ENCODE data around the gene FRMD5.

The FRMD5 gene

DNA sequence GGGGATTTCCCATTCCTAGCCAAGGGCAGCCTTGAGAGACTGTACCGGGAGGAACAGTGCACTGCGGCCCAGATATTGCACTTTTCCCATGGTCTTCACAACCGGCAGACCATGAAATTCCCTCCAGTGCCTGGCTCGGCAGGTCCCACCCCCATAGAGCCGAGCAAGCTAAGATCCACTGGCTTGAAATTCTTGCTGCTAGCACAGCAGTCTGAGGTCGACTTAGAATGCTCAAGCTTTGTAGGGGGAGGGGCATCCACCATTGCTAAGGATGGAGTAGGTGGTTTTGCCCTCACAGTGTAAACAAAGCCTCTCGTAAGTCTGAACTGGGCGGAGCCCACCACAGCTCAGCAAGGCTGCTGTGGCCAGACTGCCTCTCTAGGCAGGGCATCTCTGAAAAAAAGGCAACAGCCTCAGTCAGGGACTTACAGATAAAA lies 156.3 kb downstream of the FRMD5 start:
- Histone ChIP-seq H3K9me3 (ENCODE audit: control insufficient read depth, insufficient read depth, low read length) (no peaks in the 10 kb centered on the region), H3K9me2 (replicated peaks; ENCODE audit: control insufficient read depth, low read length) (no peaks in the 10 kb centered on the region), H3K27ac (ENCODE audit: low read depth, low read length) (no peak overlapping the region), H3K79me2 (ENCODE audit: control insufficient read depth, low read length) (no peaks in the 10 kb centered on the region), H3K27me3 (ENCODE audit: control insufficient read depth, low read length) (peaks cover 12% of the 10 kb centered on the region; the same call in 1 of the 2 replicates), H4K20me1 (ENCODE audit: control insufficient read depth, insufficient read depth, low read depth, low read length) (no peaks in the 10 kb centered on the region), H3K4me1 (ENCODE audit: control insufficient read depth, low read length) (no peaks in the 10 kb centered on the region), H3F3A (ENCODE audit: control insufficient read depth, insufficient read depth) (no peaks in the 10 kb centered on the region), H3K4me2 (ENCODE audit: low read length) (no peak overlapping the region), H3K4me3 (ENCODE audit: low read length) (no peak overlapping the region), H3K36me3 (ENCODE audit: control insufficient read depth, low read length) (no peaks in the 10 kb centered on the region)
- TF ChIP-seq, protein P1, sequence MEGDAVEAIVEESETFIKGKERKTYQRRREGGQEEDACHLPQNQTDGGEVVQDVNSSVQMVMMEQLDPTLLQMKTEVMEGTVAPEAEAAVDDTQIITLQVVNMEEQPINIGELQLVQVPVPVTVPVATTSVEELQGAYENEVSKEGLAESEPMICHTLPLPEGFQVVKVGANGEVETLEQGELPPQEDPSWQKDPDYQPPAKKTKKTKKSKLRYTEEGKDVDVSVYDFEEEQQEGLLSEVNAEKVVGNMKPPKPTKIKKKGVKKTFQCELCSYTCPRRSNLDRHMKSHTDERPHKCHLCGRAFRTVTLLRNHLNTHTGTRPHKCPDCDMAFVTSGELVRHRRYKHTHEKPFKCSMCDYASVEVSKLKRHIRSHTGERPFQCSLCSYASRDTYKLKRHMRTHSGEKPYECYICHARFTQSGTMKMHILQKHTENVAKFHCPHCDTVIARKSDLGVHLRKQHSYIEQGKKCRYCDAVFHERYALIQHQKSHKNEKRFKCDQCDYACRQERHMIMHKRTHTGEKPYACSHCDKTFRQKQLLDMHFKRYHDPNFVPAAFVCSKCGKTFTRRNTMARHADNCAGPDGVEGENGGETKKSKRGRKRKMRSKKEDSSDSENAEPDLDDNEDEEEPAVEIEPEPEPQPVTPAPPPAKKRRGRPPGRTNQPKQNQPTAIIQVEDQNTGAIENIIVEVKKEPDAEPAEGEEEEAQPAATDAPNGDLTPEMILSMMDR (IDR thresholded peaks at IDR 0.05; ENCODE audit: low read depth, low read length, poor library complexity, severe bottlenecking) = no peak
- TF ChIP-seq EZH2phosphoT487 (IDR thresholded peaks at IDR 0.05; ENCODE audit: borderline replicate concordance, low read length) = no peak

DNA sequence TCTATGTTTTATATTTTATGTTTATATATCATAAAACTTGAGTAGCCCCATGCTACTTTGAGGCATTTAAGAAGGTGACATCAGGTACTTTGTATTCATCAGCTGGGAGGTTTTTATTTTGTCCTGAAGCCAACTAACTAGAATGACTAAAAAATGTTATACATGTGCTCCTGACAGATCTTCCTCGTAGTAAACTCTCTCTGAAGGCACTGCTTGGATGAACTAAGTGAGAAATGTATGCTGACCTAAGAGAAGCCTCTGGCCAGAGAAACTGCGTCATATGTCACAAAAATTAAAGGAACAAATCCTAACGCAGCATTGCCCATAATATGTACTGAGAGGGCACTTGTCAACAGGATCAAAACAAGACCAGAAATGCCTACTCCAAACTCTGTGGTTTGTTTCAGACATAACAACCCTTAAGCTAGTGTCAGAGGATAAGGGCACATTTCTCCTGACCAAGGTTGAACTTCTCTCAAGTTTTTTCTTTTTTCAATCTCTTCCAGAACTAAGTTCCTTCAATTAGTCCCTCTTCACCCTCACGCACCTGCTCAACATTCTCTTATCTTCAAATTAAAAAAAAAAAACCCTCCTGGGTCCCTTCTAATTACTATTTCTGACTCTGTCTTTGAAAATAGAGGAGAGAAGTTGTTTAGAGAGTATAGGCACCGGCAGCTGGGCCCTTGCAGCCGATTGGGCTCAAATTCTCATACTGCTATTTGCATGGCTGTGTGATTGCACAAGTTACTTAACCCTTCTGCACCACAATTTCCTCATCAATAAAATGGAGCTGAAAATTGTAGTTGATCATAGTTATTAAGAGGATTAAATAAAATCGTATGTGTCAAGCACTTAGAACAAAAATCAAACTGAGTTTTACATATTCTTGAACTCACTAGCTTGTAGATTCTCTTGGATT lies 159.0 kb downstream of the FRMD5 start:
- no peak overlapping the region for H3K27ac ChIP-seq (ENCODE audit: low read depth, low read length)
- no peaks in the 10 kb centered on the region for H3K36me3 ChIP-seq (ENCODE audit: control insufficient read depth, low read length)
- no peaks in the 10 kb centered on the region for H3F3A ChIP-seq (ENCODE audit: control insufficient read depth, insufficient read depth)
- H3K79me2 ChIP-seq (ENCODE audit: control insufficient read depth, low read length) = no peaks in the 10 kb centered on the region
- H3K9me2 ChIP-seq (replicated peaks; ENCODE audit: control insufficient read depth, low read length) = no peaks in the 10 kb centered on the region
- no peaks in the 10 kb centered on the region for H4K20me1 ChIP-seq (ENCODE audit: control insufficient read depth, insufficient read depth, low read depth, low read length)
- no peak overlapping the region for H3K4me3 ChIP-seq (ENCODE audit: low read length)
- H3K4me2 ChIP-seq (ENCODE audit: low read length) = no peak overlapping the region
- peaks cover 12% of the 10 kb centered on the region; the same call in 1 of the 2 replicates for H3K27me3 ChIP-seq (ENCODE audit: control insufficient read depth, low read length)
- no peak for TF ChIP-seq EZH2phosphoT487 (IDR thresholded peaks at IDR 0.05; ENCODE audit: borderline replicate concordance, low read length)
- TF ChIP-seq, protein P1 (IDR thresholded peaks at IDR 0.05; ENCODE audit: low read depth, low read length, poor library complexity, severe bottlenecking) = no peak
- no peaks in the 10 kb centered on the region for H3K9me3 ChIP-seq (ENCODE audit: control insufficient read depth, insufficient read depth, low read length)
- no peaks in the 10 kb centered on the region for H3K4me1 ChIP-seq (ENCODE audit: control insufficient read depth, low read length)

DNA sequence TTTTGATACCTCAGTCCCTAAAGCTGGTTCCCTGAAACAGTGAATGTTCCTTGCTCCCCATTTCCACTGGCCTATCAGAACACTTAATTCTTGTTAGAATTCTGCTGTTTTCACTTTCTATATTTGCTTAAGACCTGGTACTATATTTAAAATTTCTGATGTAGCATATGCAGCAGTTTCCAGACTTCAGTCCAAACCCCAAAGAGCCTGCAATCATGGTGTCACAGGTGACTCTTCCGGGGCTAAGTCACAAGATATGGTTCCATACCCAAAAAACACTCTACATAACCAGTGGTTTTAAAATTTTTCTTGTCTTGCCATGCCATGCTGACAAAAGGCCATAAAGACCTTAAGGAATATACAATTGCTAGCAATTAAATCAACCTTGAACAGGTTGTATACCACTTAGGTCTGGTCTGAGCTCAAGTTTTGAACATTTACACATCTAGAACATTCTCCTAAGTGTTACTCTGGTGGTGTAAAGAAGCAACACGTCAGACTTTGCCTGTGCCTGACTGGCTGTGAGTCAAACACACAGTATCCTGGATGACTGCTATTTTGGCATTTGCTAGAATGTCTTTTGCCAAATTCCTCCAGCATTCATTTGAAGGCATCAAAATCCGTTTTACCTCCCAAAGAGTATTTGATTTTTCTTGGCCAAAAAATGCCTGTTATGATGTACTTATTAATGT lies 160.0 kb downstream of the FRMD5 start:
- Histone ChIP-seq H3K27ac (ENCODE audit: low read depth, low read length) (no peak overlapping the region), H3K79me2 (ENCODE audit: control insufficient read depth, low read length) (no peaks in the 10 kb centered on the region), H3K9me2 (replicated peaks; ENCODE audit: control insufficient read depth, low read length) (no peaks in the 10 kb centered on the region), H3K27me3 (ENCODE audit: control insufficient read depth, low read length) (peaks cover 15% of the 10 kb centered on the region; the same call in 1 of the 2 replicates), H3K4me2 (ENCODE audit: low read length) (no peak overlapping the region), H4K20me1 (ENCODE audit: control insufficient read depth, insufficient read depth, low read depth, low read length) (no peaks in the 10 kb centered on the region), H3K36me3 (ENCODE audit: control insufficient read depth, low read length) (no peaks in the 10 kb centered on the region), H3K9me3 (ENCODE audit: control insufficient read depth, insufficient read depth, low read length) (no peaks in the 10 kb centered on the region), H3K4me3 (ENCODE audit: low read length) (no peak overlapping the region), H3F3A (ENCODE audit: control insufficient read depth, insufficient read depth) (no peaks in the 10 kb centered on the region), H3K4me1 (ENCODE audit: control insufficient read depth, low read length) (no peaks in the 10 kb centered on the region)
- no peak for TF ChIP-seq EZH2phosphoT487 (IDR thresholded peaks at IDR 0.05; ENCODE audit: borderline replicate concordance, low read length)
- TF ChIP-seq, protein P1 (IDR thresholded peaks at IDR 0.05; ENCODE audit: low read depth, low read length, poor library complexity, severe bottlenecking) = no peak
